AG04450 (cell line): ENCODE results near the gene CCSER1. TPM values are rescaled to one million over a fixed set of nuclear protein-coding genes. Genes with fewer than 3 reads are reported as not detected.

ENCODE experiments used
- CTCF ChIA-PET: fragments of 300-600, 350-600 bp; formaldehyde crosslinking; extraction: SDS; loops from one replicate; lab custom pipeline; 2022; ENCODE audit warnings: antibody characterized with exemption, inconsistent platforms; lab: Charles Lee
- POLR2A ChIA-PET: fragments of 350-600 bp; formaldehyde crosslinking; extraction: SDS; loops from one replicate; lab custom pipeline; 2021; ENCODE audit warnings: antibody characterized with exemption, inconsistent platforms; lab: Yijun Ruan, JAX
- DNase-seq: peaks from one replicate; pipeline ENCODE4 v3.0.0-alpha.2; 2011; ENCODE audit warnings: low read depth, low spot score
- H3K27ac ChIP-seq: one replicate; pipeline ENCODE4 v1.5.1; 2012; ENCODE audit warnings: low read depth, low read length, control low read depth
- H3K27me3 ChIP-seq: one replicate; pipeline ENCODE4 v1.6.0; 2012; ENCODE audit warnings: low read length; ENCODE audit not compliant: control insufficient read depth, insufficient read depth
- H3K4me3 ChIP-seq: 2 replicates; pipeline ENCODE4 v1.5.1; 2011; ENCODE audit warnings: mild to moderate bottlenecking, low read depth, low read length, control low read depth
- H3K9me3 ChIP-seq: 2 replicates; pipeline ENCODE4 v1.5.1; 2012; ENCODE audit warnings: low read length; ENCODE audit not compliant: control insufficient read depth, insufficient read depth
- polyA plus RNA-seq: library from polyadenylated mRNA; depleted of rRNA; stranded (reverse); fragments of >200 nt; gene quantifications from 2 replicates; pipeline ENCODE4 v1.2.3, GENCODE V29; 2011
- TF ChIP-seq, protein P1 (sequence below): IDR thresholded peaks from 2 replicates; pipeline ENCODE4 v1.5.1; 2011; ENCODE audit warnings: low read depth, low read length, control low read depth, inconsistent platforms

Gene CCSER1
- polyA plus RNA-seq, 1 experiment = not detected

DNA sequence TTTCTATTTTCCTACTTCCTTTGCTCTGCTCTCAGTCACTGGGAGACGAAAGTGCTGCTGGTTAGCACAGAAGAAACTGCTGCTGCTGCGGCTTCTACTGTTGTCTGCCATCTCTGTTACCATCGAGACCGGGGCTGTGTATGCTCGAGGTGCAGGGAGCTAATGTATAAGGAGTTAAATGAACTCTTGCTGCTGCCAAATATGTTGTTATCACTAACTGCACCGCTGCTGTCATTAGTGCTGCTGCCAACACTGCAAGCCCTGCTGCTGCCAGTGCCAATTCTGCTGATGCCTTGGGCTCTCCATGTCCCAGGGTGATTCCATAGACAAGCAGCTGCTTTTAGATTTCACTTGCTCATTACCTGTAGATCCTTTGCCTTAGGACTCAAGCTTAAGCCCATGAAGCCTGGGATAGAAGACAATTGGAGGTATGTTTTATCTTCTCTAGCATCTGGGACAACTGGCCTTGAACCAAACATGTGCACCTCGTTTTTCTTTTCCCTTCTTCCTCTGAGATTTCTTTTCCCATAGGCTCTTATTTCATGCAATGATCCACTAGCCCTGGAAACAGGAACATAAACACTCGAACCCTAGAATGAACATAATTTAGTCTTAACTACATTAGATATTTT is 107.8 kb downstream of the CCSER1 start:
- ChIA-PET CTCF (no interaction called here), POLR2A (no interaction called here)
- H3K27me3 ChIP-seq = no peaks in the 10 kb centered on the region
- no peak overlapping the region for H3K4me3 ChIP-seq
- DNase-seq = no peak
- H3K9me3 ChIP-seq = no peaks in the 10 kb centered on the region
- no peak overlapping the region for H3K27ac ChIP-seq
- TF ChIP-seq, protein P1, sequence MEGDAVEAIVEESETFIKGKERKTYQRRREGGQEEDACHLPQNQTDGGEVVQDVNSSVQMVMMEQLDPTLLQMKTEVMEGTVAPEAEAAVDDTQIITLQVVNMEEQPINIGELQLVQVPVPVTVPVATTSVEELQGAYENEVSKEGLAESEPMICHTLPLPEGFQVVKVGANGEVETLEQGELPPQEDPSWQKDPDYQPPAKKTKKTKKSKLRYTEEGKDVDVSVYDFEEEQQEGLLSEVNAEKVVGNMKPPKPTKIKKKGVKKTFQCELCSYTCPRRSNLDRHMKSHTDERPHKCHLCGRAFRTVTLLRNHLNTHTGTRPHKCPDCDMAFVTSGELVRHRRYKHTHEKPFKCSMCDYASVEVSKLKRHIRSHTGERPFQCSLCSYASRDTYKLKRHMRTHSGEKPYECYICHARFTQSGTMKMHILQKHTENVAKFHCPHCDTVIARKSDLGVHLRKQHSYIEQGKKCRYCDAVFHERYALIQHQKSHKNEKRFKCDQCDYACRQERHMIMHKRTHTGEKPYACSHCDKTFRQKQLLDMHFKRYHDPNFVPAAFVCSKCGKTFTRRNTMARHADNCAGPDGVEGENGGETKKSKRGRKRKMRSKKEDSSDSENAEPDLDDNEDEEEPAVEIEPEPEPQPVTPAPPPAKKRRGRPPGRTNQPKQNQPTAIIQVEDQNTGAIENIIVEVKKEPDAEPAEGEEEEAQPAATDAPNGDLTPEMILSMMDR = no peak

DNA sequence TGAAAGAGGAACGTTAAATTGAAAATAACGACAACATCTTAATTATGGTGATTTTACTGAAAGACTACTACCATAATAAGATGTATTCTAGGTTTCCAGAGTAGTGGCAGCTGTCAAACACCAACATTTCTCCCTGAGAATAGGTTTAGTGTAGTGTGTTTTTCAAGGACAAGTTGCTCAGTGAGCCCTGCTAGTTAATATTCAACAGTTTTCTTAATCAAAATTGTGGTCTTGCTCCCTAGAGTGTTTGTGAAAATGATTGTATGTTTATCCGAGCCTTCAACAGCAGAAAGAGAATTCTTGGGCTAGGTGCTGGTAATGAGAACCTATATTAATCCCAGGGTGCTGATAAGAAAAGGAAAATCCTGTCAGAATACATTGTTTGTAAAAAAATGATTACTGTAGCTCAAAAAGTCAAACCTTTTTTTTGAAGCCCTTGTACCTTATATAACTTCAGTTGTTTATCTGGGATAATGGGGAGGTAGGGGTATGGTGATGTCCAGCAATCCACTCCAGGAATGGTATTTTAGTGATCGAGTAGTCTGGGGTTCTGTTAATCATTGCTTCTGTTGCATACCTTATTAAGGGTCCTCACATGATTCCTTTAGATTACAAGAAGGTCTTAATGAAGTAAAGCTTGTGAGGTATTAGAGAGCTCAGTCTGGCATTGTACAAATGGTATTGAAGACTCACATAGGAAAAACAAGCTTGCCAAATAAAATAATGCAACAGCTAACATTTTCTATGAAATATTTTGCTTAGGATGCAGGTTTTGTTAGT is 110.7 kb downstream of the CCSER1 start:
- CTCF ChIA-PET = no interaction called here

DNA sequence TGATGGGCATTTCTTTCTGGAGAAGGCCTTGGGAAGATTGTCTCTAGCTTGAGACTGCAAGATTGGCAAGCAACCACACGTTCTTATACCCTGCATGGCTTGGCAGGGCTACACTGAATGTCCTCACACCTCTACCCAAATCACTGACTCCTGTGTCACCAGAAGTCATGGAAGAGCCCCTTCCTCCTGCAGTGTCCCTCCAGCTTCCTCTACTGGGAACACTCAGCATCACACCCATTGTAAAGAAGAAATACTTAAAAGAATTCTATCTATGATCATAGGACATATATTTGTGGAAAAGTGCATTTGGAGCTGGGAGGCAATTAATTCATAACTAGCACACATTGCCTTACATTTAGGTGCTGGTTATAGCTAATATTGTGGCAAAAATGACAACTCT is 113.1 kb downstream of the CCSER1 start:
- Histone ChIP-seq H3K27ac (no peak overlapping the region), H3K9me3 (no peaks in the 10 kb centered on the region), H3K4me3 (no peak overlapping the region), H3K27me3 (no peaks in the 10 kb centered on the region)
- POLR2A ChIA-PET = no interaction called here
- no peak for DNase-seq
- CTCF ChIA-PET = no interaction called here
- TF ChIP-seq, protein P1 = no peak

More for the DNA sequence above, 110.7 kb downstream of the CCSER1 start:
- H3K27me3 ChIP-seq = no peaks in the 10 kb centered on the region
- no peak overlapping the region for H3K27ac ChIP-seq
- POLR2A ChIA-PET = no interaction called here
- H3K9me3 ChIP-seq = no peaks in the 10 kb centered on the region
- no peak overlapping the region for H3K4me3 ChIP-seq
- DNase-seq = no peak
- TF ChIP-seq, protein P1 = no peak

DNA sequence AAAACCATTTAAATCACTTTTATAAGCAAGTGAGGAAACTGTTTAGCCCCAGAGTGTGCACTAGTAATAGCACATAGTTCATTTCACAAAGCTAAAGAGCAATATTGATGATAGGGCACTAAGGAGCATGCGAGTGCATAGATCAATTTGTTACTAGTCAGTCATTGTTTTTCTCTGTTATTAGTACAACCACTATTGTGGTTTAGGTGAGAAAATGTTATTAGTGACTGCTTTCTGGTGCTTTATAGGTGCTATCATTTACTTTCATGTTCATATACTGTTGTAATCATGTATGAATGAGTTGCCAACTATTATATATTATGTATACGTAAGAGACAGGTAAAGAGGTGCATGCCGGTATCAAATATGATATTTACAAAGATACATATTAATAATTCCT is 113.8 kb downstream of the CCSER1 start:
- TF ChIP-seq, protein P1 = no peak
- DNase-seq = no peak
- H3K9me3 ChIP-seq = no peaks in the 10 kb centered on the region
- POLR2A ChIA-PET = no interaction called here
- CTCF ChIA-PET = interaction anchor here (0.6 kb wide), 1 partner anchor 32 kb away, joined by 5 read pairs; no protein-coding TSS in a partner anchor
- H3K4me3 ChIP-seq = no peak overlapping the region
- H3K27ac ChIP-seq = no peak overlapping the region
- H3K27me3 ChIP-seq = no peaks in the 10 kb centered on the region

DNA sequence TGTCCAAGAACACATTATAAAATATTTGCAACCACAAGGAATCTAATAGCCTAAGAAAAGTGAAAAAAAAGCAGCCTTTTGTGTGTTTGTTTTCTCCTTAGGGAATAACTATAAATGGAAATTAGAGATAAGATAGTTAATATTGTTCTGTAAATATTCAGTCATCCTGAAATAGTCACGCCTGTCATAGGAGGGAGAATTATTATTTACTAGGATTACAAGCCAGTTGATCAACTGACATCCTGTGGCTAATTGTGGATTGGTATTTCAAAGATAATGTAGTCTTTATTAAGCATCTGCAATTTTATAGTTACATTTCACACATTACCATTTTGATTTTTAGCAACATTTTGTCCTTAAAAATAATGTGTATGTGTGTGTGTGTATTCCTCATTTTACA is 118.6 kb downstream of the CCSER1 start:
- Histone ChIP-seq H3K27me3 (no peaks in the 10 kb centered on the region), H3K9me3 (no peaks in the 10 kb centered on the region), H3K4me3 (no peak overlapping the region), H3K27ac (no peak overlapping the region)
- no peak for DNase-seq
- TF ChIP-seq, protein P1 = no peak
- ChIA-PET CTCF (no interaction called here), POLR2A (no interaction called here)
